ENCODE measurements around the gene GALK2.

DNA sequence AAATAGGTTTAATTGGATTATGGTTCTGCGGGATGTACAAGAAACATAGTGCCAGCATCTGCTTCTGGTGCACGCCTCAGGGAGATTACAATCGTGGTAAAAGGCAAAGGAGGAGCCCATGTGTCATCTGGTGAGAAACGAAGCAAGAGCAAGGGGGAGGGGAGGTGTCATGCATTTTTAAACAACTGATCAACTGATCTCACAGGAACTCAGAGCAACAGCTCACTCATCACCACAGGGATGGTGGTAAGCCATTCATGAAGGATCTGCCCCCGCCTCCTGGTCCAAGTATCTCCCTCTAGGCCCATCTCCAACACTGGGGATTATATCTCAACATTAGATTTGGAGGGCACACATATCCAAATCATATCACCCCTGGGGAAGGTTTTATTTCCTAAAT, 210.9 kb downstream of the GALK2 start:
- TF ChIP-seq POLR2AphosphoS5 (IDR thresholded peaks at IDR 0.05; ENCODE audit: low read depth, low read length), result no peak
- TF ChIP-seq POLR2A (IDR thresholded peaks at IDR 0.05; ENCODE audit: low read depth, low read length), result no peak
